GM19193 (cell line): ENCODE data around the gene CEP89.

Experiments
- POLR2A ChIP-seq: IDR thresholded peaks from 4 replicates; pipeline ENCODE4 v1.6.1; 2011; ENCODE audit not compliant: insufficient read depth, insufficient read length; ENCODE audit errors: extremely low read depth

The CEP89 gene

DNA sequence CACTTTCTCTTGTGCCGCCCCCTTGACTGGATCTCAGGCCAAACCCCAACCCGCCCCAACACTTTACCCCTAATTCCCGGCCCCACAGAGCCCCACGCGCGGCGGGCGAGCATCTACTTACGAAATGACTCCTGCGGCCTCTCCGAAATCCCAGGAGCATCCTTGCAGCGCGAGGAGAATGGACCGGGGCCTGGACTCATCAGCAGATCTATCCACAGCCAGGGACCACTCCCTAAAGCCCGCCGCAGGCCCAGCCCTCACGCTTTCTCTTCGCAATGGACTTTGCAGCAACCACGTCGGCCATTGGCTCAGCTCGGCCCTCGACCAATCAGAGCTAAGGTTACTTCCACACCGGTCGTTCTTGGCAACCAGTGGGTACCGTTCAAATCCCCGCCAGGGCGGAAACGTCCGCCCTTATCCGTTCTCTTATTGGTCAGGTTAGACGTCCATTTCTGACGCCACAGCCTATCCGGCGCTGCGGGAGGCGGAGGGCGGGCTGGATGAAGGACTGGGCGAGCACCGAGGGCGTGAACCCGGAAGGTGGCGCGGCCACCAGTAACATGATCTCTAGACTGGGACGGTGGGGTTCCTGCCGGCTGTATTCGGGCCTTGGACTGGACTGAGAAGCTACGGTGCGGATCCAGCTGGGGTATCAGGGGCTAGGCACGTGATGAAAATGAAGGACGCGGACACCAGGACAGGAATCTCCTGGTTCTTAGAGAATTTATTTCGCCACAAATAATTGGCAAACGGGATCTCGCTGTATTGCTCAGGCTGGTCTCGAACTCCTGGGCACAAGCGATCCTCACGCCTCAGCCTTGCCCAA lies at the start of gene CEP89, which contains the start of gene FAAP24:
Gene CEP89, minus strand, starts transcription at position 244 of the 826 bp plus-strand sequence. Its CDS starts 84 bp downstream, at position 160.
Gene FAAP24, plus strand, starts transcription at position 528 of the 826 bp plus-strand sequence. CDS start 955 bp downstream, outside the sequence.
- TF ChIP-seq POLR2A: peak; percentile 85

DNA sequence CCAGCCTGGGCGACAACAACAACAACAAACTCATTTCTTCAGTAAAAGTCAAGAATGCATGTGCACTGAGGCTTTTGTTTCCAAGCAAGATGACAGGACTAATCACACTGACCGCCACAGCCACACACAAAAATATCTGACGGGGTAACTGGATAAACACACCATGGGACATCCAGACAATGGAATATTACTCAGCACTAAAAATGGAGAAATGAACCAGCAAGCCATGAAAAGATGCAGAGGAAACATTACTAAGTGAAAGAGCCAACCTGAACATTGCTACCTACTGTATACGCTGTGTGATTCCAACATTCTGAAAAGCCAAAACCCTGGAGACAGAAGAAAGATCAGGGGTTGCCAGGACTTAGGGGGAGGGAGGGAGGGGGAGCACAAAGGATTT lies 37.0 kb upstream of the CEP89 start:
- TF ChIP-seq POLR2A: no peak

DNA sequence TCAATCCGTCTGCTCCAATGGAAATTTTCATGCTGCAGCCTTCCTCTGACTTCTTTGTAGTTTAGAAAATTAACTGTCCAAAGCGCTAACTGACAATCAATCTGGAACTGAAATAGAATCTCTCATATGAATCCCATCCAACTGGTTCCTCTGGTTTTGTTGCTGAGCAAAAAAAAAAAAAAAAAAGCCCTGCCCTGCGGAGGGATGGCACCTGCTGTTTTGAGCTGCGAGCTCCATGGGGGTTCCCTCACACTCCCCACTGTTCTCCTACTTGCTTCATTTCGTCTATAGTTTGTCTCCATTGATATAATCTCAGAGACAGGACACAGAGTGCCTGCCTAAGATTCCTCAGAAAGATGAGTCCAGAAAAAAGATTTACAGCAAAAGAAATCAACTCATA lies 33.7 kb upstream of the CEP89 start:
- no peak for TF ChIP-seq POLR2A

DNA sequence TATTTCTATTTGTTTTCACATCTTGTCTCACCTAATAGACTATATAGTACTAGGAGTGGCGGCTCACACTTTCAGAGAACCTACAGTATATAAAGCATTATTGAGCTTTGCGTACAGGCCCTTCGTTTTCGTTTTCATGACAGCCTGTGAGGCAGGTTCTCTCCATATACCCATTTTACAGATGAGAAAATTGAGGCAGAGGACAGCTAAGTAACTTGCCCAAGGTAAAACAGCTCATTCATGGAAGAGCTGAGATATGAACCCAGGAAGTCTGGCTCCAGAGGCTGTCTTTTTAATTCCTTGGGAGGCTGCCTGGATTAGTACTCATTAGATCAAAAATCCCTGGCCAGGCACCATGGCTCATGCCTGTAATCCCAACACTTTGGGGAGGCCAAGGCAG lies 29.2 kb upstream of the CEP89 start:
- no peak for TF ChIP-seq POLR2A

DNA sequence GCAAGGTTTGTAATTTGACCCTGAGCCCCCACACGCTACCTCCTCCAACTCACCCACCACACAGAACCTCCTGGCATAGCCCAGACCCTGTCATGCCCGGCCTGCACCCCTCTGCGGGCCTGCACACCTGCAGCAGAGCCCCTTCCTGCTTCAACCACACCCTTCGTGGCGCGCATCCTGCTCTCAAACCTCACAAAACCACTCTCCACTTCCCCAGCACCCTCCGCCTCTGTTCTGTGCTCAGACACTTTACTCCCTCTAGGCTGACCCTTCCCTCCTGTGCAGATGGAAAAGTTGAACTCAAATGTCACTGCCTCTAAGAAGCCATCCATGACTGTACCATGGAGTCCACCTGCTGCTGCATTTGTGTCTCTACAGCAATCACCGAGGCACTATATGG lies 28.8 kb upstream of the CEP89 start:
- no peak for TF ChIP-seq POLR2A

DNA sequence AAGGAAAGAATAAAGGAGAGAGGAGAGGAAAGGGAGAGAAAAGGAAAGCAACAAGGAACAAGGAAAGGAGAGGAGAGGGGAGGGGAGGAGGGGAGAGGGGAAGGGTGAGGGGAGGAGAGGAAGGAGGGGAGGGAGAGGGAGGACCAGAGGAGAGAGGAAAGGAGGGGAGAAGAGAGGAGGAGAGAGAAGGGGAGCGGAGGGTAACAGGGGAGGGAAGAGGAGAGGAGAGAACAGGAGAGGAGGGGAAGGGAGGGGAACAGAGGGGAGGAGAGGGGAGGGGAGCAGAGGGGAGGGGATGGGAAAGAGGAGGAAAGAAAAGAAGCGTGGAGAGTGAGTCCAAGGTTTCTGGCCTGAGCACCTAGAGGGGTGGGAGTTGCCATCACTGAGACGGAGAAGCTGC lies 27.0 kb upstream of the CEP89 start:
- no peak for TF ChIP-seq POLR2A

DNA sequence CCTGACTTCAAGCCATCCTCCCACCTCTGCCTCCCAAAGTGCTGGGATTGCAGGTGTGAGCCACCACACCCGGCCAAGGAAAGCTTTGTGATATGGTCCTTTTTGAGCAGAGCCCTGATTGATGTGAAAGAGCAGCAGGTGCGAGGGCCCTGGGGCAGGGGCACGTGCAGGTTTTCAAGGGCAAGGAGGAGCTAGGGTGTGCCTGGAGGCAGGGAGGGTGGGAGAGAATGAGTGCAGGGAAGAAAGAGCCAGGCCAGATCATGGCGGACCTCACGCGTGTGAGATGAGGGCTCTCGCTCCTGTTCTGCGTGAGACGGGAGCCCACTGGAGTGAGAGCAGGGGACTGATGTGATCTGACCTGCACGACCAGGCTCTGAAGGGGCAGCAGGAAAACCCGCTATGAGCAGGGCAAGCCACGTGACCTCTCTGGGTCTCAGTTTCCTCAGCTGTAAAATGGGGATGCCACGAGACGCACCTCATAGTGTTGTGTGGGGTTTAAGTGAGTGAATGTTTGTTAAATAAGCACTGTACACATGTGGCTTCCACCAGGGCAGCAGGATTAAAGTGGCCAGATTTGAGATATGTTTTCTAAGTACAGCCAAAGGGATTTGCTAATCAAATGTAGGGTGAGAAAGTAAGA lies 26.1 kb upstream of the CEP89 start:
- no peak for TF ChIP-seq POLR2A

DNA sequence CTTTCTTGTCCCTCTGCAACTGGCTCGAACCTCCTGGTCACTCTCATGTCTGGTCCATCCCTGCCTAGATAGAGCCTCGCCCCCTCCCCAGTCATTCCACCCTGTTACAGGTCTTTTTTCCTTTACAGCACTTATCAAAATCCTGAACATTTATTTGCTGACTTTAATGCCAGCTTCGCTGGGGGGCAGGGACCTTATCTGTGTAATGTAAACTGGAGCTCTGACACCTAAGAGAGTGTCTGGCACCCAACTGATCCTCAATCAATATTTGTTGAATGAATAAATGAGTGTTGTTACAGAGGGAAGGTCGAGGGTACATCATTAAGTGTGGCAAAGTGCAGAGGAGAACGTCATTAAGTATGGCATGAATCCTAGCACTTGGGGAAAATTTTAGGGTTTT lies 17.0 kb upstream of the CEP89 start:
- TF ChIP-seq POLR2A: no peak

DNA sequence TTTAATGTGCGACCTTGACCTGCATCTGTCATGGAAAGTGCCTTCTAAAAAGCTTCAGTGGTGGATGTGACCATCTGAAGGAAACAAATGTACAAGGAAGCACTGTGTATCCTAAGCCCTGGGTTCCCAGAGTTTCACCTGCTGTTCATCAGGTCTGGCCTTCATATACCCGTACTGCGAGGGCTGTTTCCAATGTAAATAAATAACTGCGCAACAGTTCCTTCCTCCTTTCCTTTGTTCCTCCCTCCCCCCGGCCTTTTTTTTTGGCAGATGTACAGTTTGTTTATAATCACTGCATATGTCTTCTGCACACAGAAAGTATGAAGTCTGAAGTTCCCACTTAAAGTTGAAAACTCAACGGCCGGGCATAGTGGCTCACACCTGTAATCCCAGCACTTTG lies 5.5 kb upstream of the CEP89 start:
- TF ChIP-seq POLR2A: no peak

DNA sequence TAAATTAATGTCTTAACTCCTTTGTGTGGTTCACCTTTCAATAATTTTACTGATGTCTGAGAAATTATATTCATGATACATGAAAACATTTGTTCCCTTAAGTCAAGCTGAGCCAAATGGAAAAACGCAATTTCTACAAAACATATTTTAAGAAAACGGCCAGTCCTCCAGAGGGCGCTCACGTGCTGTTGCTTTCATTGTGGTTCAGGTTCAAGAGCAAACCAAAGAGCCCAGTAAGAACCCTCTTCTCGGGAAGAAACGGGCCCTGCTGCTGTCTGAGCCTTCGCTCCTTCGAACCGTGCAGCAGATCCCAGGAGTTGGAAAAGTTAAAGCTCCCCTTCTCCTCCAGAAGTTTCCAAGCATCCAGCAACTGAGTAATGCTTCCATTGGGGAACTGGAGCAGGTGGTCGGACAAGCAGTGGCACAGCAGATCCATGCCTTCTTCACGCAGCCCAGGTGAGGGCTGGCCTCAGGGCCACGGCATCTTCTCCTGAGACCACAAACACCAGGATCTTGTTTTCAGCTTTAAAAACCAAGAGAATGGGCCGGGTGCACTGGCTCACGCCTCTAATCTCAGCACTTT lies 4.6 kb upstream of the CEP89 start:
- TF ChIP-seq POLR2A: no peak

DNA sequence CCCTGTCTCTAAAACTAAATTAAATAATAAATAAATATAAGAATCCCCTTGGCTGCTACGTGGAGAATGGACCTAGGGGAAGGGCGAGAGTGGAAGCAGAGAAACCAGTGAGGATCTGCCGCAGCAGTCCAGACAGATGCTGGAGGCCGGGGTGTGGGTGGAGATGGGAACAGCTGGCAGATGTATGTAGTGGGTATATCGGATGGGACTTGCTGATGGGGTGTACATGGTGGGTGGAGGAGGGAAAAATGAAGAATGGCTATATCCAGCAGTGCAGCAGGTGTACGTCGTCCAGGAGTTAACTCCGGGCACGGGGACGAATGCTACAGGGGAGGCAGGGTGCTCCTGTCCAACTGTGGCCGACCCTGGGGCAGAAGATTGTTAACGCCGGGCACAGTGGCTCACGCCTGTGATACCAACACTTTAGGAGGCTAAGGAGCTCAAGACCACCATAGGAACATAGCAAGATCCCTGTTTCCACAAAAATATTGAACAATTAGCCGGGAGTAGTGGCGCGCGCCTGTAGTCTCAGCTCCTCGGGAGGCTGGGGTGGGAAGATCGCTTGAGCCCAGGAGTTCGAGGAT lies 654 bp downstream of the CEP89 start:
- TF ChIP-seq POLR2A: no peak

DNA sequence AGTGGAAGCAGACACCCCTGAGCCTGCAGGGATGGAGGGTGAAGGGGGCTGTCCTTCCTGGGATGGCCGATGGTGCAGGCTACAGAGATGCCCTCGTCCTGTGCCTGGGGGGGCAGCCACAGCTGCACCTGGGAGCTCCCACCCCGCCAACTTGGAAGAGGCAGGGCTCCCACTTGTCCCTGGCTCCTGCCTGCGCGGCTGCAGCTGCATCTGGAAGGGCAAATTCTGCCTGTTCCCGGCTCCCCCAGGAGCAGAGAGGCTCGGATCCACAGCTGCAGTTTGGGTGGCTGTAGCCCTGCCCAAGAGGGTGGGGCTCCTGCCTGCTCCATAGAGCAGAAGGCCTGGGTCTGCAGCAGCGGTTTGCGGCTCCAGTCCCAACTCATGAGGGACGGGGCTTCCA lies 2.2 kb downstream of the CEP89 start:
- TF ChIP-seq POLR2A: no peak

DNA sequence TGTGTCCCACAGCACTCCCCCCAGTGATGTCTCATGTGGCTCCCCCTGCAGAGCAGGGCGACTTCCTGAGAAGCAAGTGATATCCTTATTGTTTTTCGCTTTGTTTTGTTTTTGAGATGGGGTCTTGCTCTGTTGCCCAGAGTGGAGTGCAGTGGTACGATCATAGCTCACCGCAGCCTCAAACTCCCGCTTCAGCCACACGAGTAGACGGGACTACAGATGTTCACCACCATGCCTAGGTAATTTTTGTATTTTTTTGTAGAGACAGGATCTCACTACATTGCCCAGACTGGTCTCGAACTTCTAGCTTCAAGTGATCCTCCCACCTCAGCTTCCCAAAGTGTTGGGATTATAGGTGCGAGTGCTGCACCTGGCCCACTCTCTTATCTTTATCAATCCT lies 5.0 kb downstream of the CEP89 start:
- TF ChIP-seq POLR2A: no peak

DNA sequence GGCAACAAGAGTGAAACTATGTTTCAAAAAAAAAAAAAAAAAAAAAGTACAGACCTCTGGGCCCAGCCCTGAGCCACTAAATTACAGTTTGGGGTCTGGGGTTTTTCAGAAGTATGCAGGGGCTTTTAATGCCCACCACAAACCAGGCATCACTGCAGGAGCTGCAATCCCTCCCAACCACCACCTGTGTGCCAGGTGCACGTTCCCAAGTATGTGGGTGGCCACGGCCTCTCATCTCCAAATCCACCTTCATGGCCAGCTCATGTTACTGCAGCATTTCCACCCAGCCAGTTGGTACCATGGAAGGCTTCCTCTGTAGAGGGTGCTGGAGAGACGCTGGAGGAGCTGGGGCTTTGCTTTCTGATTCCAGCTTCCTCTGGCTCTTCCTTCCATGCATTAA lies 26.5 kb downstream of the CEP89 start:
- TF ChIP-seq POLR2A: no peak

DNA sequence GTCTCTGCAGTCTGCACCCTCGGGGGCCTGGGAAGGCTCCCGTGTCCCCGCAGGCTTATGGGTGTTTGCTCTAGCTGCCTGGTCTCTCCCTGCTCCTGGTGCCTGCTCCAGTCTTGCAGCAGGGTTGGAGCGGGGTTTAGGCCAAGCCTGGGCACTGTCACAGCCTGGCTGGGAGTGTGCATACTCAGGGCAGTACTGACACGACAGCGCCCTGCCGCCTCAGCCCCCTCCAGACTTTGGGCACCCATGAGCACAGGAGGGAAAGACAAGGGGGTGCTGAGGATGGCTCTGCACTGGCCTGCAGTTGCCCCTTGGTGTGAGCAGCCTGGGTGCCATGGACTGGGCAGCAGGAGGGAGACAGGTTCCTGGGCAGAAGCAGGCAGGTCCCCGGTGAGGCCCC lies 35.7 kb downstream of the CEP89 start:
- no peak for TF ChIP-seq POLR2A
